Non-pigmented ciliary epithelial cell (primary cell): Measurements from ENCODE around the gene CUBN.
A peak's percentile ranks its signal among the peaks of the same experiment; 100 is the strongest.

Source experiments
- DNase-seq: peaks from one replicate; pipeline ENCODE4 v3.0.0-alpha.2; 2010; ENCODE audit warnings: low read depth

CUBN gene

DNA sequence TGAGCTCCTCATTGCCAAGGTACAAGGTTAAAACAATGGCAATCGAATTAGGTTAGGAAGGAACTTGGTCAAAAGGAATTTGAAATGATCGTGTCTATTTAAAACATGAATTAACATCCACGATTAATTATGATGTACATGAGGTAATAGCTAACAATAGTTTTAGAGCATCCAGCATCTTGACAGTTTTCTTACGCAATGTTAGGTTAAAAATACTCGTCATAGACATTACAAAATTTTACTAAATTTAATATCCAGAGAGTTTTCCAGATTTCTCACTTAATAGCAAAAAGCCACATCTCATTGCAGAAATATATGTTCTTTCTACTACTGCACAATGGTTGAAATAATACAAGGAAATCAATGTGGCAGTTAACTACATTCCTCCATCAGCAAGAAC is 22.6 kb downstream of the CUBN start:
- no peak for DNase-seq

DNA sequence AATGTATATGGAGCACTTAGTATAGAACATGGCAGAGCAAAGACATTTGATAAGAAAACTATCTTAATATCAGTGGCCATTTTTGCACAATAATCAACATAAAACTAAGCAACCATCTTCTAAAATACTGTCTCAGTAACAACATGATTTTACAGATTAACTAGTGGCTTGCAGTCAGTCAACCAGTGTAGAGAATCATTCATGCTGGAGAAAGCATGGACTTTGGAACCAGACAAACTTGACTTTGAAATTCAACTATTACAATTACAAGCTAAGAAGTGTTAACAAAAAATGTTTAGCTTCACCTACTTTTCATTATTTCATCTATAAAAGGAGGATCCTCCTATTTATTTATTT is 27.7 kb downstream of the CUBN start:
- no peak for DNase-seq

DNA sequence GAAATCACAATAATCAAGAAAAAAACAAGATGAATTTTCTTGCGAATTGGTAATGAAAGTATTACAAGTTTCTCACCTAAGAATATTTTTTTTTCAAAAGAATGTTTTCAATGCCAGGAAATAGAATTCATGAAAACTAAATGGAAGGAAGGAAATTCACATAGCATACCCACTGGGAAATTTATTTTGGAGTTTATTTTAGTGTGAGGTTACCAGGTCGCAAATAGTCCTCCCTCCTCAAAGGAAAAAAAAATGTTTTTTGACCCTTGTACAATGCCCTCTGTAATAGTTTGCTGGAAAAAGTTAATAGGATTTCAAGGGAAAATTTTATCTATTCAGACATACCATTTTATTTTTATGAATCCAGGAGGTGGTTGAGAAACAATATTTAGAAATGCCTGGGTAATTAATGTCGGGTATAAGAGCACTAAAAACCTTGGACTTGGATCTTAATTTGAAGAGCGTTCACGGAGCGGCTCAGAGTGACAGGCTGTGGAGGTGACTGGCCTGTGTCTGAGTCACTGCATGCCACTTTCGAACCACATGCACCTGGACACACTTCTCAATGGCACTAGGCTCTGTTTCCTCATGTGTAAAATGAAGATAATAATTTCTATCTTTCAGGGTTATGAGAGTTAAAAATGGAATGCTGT is 28.2 kb downstream of the CUBN start:
- no peak for DNase-seq

DNA sequence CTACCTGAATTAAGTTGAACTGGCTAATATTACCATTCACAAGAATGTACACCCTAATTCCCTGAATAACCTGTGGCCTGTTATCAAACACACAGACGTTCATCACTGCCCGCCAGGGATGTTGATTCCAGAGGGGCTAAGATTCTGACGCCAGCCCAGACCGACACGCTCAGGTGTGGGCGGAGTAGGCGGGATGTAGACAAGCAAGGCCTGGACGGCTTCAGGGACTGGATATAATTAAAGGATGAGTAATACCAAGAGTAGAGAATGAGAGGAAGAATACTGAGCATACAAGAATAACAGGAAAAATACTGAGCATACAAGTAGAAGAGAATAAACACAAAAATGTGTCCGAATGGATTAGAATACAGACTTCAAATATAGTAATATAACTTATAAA is 29.0 kb downstream of the CUBN start:
- DNase-seq = no peak

DNA sequence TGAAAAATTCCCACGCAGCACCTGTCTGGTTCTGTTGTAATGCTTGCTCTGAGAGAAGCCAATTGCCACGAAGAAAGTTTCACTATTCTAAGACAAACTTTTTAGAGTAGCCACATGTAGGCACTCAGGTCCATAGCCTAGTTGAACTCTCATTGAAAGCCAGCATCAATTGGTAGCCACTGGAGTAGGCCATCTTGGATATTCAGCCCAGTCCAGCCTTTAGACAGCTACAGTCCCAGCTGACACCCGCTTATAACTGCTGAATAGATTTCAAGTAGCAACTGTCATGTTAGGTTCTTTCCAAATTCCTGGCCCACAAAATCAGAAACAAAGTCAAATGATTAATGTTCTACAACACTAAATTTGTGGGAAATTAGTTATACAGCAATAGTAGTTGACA is 31.6 kb downstream of the CUBN start:
- DNase-seq = no peak

DNA sequence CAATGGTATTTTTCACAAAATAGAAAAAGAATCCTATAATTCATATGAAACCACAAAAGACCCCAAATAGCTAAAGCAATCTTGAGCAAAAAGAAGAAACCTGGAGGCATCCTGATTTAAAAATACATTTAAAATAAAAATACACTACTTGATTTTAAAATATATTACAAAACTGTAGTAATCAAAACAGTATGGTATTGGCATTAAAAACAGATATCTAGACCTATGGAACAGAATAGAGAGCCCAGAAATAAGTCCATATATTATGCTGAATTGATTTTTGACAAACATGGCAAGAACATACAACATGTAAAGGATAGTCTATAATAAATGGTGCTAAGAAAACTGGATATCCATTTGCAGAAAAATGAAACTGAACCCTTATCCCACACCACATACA is 34.8 kb downstream of the CUBN start:
- no peak for DNase-seq

DNA sequence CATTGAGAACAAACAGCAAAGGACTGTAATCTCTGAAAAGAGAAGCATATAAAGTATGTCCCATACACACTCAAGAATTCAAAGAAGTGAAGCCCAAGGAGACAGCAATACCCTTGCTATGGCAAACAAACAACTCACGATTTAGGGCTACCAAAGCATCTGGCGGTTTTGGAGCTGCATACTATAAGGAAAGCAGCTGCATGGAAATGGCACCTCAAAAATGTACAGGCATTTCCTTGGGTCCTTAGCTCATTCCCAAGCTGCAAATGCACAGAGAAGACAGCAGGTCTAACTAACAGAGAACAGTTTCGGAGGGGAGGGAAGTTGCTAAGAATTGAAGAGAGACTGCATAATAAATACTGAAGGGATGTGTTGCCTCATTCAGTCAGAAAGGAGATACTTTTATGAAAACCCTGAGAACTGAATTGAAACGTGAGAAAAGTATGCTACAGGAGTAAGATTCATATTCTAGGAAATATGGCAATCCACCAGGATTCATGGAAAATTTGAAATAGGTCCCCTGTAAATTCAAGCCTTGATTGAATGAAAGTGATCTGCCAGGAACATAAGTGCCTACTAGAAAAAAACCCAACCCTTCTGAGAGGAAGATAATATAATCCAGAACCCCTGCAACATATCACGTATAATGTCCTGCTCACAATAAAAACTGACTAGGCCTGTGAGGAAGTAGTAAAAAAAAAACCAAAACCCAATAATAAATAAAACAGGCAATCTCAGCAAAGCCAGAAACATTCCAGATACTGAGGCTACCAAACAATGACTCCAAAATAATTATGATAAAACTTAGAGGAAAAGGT is 36.4 kb downstream of the CUBN start:
- no peak for DNase-seq

DNA sequence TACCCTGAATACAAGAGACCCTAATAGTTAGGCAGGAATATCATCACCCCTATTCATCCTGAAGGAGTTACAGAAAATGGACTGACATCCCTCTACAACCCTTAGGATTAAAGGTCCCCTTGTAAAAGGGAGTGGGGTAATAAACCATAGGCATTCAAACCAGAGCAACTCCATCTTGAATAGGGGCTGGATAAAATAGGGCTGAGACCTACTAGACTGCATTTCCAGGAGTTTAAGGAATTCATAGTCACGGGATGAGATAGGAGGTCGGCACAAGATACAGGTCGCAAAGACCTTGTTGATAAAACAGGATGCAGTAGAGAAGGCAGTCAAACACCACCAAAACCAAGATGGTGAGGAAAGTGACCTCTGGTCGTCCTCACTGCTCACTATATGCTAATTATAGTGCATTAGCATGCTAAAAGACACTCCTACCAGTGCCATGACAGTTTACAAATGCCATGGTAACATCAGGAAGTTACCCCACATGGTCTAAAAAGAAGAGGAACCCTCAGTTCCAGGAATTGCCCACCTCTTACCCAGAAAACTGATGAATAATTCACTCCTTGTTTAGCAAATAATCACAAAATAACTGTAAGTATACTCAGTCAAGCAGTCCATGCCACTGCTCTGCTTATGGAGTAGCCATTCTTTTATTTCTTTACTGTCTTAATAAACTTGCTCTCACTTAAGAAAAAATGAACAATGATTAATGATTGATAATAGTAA is 37.2 kb downstream of the CUBN start:
- no peak for DNase-seq

DNA sequence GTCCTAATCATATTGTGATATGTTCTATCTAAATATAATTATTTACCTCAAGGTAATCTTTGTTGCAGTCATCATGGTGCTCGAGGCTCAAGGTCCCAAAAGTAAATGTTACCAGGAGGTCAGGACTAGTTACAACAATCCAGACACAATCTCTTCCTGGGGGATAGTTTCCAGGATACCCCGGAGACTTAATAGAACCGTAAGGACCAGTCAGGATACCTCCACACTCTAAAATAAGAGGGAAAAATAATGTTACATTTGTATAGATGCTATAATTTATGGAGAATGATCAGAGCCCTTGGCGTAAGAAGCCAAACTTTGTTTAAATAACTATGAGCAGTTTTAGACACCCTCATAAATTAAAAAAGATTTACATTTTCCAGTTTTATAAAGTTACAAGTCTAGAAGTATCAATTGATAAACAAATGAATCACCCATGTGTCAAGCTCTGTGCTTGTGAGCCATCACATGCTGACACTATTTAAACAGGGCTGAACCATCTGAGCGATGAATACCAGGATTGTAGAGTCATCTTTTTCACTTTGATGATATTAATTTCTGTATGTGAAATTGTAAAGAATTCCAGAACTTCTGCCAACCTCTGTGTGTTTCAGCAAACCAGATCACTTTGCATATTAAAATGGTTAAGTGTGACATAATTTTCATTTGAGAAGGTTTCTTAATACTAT is 41.3 kb downstream of the CUBN start:
- DNase-seq = peak; percentile 66

DNA sequence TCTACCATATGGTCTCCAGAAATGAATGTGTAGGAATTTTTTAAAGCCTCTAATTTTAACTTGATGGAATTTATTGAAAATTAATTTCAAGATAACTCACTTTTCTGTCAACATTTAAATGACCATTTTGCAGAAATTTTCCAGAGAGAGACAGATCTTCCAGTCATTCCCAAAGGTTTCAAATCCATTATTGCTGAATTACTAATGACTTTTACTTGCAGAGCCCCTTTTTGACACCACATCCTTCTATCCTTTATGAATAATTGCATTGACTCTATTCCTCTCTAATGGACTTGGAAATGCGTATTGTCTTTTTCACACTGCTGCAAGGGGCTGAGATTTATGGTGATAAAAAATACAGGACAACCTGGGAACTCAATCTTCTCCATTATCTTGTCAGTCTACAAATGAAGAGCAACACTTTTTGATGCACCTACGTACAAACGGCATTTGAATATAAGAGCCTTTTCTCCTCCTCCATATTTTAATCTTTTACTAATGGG is 42.7 kb downstream of the CUBN start:
- DNase-seq = no peak

DNA sequence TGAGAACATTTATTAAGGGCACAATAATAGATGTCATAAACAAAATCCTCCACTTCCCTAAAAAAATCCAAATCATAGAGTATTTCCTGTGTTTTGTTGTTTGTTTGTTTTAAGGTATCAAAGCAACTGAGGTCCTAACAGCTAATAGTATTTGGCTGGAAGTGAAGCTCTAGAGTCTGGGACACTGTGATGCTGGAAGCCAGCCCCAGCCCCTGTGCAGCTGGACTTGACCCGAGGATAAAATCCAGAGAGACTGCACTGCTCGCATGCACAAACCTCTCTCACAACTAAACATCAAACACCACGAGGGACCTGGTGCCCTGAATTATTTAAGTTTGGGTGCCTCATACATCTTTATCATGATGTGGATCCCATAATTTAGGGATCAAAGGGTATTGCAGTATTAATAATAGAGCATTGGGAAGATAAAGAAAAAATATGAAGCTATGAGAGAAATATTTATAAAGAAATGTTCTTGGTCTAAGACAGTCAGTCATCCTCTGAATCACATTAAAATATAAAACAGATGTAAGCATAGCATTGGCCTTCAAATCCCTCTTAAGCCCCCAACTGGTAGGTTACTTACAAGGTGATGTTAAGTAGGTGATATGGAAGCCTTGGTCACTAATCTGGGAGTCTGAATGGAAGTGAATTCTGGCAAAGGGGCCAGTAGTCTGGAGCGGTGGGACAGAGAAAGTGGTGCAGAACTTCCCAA is 44.4 kb downstream of the CUBN start:
- DNase-seq = no peak

DNA sequence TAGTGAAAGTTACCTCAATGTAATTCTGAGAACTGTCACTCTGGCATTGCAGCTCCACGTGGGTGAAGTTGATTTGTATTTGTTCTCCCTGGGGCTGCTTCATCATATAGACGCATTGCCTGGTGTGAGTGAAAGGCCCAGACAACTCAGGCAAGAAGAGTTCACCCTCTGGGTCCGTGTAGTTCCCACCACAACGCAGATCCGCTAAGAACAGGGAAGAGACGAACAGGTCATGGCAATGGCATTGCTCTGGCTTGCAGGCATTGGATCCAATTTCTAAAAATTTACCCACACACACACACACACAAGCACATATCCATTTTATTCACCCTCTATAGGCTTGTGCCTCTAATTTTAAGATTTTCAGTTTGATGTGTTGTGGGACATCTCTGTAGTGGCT is 45.4 kb downstream of the CUBN start:
- no peak for DNase-seq

DNA sequence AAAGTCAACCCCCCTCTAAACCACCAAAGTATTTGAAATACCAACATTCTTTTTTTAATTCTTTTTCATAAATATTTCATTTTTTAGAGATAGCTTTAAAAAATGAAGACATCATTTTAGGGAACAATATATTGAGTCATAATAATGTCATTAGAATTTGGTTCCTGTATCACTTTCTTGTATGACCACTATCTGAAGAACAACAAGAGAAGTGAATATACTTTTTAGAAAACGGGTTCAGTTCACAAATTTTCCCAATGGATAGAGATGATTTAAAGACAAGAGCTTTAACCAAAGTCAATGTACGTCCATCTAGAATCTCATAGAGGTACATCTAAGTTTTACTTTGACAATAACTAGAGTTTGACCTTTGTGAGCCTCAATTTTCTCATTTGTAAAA is 48.2 kb downstream of the CUBN start:
- DNase-seq = no peak

DNA sequence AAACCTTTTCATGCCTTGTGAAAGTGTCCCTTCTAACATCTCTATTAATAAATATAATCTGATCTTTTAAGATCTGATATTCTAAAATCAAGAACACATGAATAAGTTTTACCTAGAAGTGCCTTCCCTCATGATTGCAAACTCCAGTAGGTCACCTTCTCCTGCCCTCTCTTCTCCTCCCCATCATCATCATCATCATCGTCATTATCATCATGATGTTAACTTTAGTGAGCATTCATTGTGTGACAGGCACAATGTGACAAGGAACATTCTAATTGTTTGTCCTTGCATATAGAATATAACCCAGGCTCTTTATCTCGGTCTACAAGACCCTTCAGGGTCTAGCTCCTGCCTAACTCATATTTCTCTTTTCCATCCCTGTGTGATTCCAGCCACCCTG is 51.7 kb downstream of the CUBN start:
- no peak for DNase-seq

DNA sequence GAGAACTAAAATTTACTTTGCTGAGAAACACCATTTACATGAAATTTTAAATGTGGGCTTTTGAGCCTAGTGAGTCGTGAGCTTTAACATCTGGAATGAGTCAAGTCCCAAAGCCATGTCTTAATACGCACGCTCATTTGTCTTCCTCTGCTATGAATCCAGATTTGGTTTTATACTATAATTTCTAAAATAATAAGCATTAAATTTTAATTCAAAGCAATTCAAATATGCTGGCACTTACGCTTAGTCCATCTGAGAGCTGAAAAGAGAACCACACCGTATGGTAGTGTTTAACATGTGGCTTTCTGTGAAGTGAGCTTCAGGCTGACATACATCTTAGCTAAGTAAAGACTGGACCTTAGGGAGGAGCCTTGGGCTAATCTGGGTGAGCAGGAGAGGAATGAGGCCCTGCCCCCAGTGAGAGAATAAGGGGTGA is 52.2 kb downstream of the CUBN start:
- no peak for DNase-seq

DNA sequence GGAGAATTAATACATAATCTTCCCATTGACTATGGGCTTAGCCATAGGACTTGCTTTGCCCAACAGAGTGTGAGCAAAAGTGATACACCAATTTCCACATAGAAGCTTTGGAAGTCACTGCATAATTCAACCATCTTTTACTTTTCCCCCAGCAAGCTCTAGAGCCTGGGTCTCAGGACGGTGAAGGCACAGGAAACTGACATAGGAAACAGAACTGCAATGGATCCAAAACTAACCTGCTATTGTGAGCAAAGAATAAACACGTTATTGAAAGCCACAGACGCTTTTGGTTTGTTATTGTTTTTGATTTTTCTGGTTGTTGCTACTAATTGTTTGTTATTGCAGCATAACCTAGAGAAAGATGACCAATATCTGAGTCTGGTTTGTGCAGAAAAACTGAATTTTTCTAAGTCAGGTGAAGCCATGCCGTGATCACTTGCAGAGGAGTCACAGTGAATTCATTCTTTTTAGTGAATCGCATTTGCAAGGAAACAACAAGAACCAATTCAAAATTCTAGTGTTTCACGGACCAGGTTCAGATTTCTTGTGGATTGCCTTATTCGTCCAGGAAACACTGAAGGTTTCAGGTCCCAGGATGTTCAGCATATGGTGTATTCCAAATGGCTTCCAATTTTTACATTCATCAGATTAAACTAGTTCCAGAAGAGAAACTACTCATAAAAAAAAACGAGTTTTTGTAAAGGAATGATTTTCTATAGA is 52.8 kb downstream of the CUBN start:
- DNase-seq = no peak

DNA sequence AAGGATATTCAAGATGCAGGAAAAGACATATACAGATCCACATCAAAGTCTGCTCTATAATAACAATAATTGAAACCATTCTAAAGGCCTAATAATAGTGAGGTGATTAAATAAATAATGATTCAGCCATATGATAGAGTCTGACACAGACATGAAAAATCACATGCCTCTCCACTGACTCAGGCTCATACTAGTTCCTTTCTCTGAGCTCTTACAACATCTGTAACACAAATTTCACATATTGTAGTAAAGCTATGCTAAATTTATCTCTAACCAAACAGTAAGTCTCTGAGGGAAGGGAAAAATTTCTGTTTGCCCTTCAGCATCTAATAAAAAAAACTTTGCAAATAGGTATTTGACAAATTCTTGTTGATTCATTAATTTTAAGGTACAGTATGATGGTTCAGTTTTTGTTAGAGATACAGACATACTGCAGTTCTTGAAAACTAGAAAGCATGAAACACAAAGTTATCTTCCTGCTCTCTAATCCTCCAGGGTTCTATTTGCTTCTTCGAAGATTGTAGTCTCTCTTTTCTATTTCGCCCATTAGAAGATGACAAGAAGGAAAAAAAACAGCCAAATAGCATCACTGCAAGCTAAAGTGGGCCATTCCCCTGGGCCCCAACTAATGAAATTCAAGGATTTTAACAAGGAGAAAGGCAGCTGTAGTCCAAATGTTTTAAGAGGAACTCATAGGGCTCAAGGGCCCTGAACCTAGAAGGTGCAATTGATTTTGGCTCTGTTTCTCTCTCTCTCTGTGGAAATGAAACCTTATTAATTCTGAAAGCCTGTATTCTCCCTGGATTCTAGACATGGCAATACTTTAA is 53.9 kb downstream of the CUBN start:
- peak; percentile 90 for DNase-seq

DNA sequence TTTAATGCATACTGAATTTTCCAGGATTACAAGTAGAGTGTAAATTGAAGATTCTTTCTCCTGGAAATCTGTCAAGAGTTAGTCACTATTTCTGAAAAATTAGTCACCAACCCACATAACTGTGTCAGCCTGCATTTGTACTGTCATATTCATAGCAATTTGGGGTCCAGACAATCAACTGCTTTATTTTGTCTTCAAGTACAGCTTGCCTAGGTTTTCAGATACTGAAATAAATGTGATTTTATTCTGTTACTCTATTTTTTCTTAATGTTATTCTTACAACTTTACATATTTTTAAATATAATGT is 55.1 kb downstream of the CUBN start:
- DNase-seq = no peak

DNA sequence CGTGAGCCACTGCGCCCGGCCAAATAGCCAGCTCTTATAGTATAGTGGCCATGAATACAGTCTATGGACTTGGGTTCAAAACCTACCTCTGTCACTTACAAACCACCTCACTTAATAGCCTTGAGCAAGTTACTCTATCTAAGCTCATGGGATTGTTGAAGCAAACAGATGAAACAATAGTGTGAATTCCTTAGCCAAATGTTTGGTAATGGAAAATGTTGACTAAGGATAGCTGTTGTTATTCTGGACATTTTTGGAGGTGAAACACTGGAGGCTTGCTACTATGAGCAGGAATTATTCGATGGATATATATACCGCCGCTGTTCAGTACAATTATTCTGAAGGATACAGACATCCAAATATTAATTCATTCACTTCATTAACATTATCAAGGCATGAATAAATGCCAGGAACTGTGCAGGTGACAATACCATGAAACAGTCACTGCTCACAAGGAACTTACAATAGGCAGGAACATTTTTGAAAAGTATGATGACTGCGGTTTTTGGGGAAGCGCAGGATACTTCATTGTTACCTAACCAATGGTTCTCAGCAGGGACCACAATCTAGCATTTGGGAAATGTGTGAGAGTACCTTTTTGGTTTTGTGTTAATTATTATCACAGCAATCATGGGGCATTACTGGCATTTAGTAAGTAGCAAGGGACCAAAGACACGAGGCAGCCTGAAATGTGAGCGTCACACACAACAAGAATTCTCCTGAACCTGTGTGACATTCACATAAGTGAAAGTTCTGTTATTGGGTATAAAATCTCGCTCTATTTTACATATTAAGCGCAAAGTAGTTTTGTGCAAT is 55.7 kb downstream of the CUBN start:
- DNase-seq = no peak

DNA sequence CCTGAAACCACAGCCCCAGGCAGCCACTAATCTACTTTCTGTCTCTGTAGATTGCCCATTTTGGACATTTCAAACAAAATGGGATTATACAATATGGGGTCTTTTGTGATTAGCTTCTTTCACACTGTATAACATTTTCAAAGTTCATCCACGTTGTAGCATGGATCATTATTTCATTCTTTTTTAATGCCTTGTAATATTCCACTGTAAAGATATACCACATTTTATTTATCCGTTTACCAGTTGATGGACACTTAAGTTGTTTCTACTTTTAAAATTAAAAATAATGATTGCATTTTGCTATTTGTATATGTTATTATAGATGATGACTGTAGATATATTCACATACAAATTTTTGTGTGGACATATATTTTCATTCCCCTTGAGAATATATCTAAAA is 60.7 kb downstream of the CUBN start:
- DNase-seq = no peak
